ENCODE data around the gene NET1. TPM values are rescaled to one million over a fixed set of nuclear protein-coding genes. Genes with fewer than 3 reads are reported as not detected.

The NET1 gene
- total RNA-seq, 1 donor from 2014 or later, result 103 TPM

DNA sequence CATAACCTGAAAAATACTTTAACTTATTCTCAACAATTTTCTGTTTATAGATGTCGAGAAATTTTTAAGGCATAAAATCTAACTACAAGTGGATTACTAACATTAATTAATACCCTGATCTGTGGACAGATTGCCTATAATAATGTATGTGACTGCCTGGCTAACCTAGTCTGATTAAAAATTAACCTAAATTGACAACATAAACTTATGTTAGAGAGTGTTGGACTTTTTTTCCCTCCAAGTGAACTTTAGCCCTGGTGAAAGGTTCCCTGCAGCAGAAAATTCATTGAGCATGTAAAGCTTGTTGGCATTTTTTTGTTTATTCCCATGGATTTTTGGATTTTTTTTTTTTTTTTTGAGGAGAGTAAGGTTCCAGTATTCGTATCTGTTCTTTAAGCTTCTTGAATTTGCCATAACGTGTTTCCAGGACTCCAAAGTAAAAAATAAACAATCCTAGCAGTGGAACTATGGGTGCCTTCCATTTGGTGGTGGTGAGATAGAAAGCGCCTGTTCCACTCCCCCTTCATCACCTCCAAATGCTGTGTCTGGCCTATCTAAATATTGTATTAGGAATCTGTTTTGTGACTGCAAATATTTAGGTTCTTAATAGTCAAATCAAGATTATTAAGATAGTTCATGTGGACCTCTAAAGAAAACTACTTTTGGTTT lies 36.1 kb downstream of the NET1 start:
- H3K4me1 ChIP-seq, result peaks cover 16% of the 10 kb centered on the region
- no peaks in the 10 kb centered on the region for H3K9me3 ChIP-seq
- no peaks in the 10 kb centered on the region for H3K27me3 ChIP-seq
- intact Hi-C loops (cut with DNase I), result loop anchor here (10.0 kb wide), 1 partner anchor 86 kb away; no protein-coding TSS in a partner anchor
- H3K27ac ChIP-seq, result peak overlapping the region; percentile 81
- no peak for DNase-seq (ENCODE audit: extremely low spot score in 2 of 2)
- peaks cover 0 to 11% of the 10 kb centered on the region in 2 donors for H3K36me3 ChIP-seq
- peak overlapping the region; percentile 37 to 56 for H3K4me3 ChIP-seq
- TF ChIP-seq POLR2A (IDR thresholded peaks at IDR 0.05), result no peak
- TF ChIP-seq POLR2AphosphoS5 (IDR thresholded peaks at IDR 0.05; ENCODE audit: insufficient read depth in 1 of 2, low read depth in 1 of 2), result no peak
- TF ChIP-seq, protein P1, sequence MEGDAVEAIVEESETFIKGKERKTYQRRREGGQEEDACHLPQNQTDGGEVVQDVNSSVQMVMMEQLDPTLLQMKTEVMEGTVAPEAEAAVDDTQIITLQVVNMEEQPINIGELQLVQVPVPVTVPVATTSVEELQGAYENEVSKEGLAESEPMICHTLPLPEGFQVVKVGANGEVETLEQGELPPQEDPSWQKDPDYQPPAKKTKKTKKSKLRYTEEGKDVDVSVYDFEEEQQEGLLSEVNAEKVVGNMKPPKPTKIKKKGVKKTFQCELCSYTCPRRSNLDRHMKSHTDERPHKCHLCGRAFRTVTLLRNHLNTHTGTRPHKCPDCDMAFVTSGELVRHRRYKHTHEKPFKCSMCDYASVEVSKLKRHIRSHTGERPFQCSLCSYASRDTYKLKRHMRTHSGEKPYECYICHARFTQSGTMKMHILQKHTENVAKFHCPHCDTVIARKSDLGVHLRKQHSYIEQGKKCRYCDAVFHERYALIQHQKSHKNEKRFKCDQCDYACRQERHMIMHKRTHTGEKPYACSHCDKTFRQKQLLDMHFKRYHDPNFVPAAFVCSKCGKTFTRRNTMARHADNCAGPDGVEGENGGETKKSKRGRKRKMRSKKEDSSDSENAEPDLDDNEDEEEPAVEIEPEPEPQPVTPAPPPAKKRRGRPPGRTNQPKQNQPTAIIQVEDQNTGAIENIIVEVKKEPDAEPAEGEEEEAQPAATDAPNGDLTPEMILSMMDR (IDR thresholded peaks at IDR 0.05), result no peak

GRCh38 chr10:5449227-5449626 lies 36.9 kb downstream of the NET1 start:
- TF ChIP-seq POLR2AphosphoS5 (IDR thresholded peaks at IDR 0.05; ENCODE audit: insufficient read depth in 1 of 2, low read depth in 1 of 2) (no peak), POLR2A (IDR thresholded peaks at IDR 0.05) (no peak)
- TF ChIP-seq, protein P1 (IDR thresholded peaks at IDR 0.05), result no peak
- Histone ChIP-seq H3K27ac (peak overlapping the region; percentile 81), H3K27me3 (no peaks in the 10 kb centered on the region), H3K4me3 (peak overlapping the region in 1 of 2 donors; percentile 56), H3K4me1 (peaks cover 16% of the 10 kb centered on the region), H3K36me3 (peaks cover 0 to 19% of the 10 kb centered on the region in 2 donors), H3K9me3 (no peaks in the 10 kb centered on the region)
- no peak for DNase-seq (ENCODE audit: extremely low spot score in 2 of 2)
- intact Hi-C loops (cut with DNase I), result loop anchor here (10.0 kb wide), 1 partner anchor 86 kb away; no protein-coding TSS in a partner anchor

DNA sequence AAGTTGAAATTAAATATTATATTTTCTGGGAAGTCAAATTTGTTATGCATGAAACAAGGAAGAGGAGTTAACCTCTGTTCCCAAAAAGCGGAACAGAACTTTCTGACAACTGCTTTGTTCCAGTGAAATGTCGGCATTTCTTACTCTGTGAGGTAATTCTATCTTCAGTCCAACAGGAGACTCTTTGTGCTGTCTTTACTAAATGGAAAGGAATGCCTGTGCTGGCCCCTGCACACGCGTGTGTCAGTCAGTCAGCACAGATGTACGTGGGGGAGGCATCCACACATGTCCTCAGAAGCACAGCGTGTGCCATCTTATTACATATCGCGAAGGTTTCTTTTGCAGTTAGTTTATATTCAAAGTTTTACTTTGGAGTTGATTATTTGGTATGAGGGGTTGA lies 37.5 kb downstream of the NET1 start:
- Histone ChIP-seq H3K27me3 (no peaks in the 10 kb centered on the region), H3K4me1 (peaks cover 16% of the 10 kb centered on the region), H3K4me3 (peak overlapping the region; percentile 19 to 56), H3K27ac (peak overlapping the region; percentile 81), H3K36me3 (peaks cover 0 to 25% of the 10 kb centered on the region in 2 donors), H3K9me3 (no peaks in the 10 kb centered on the region)
- TF ChIP-seq POLR2AphosphoS5 (IDR thresholded peaks at IDR 0.05; ENCODE audit: insufficient read depth in 1 of 2, low read depth in 1 of 2), result peak in 1 of 2 donors; percentile 61
- no peak for TF ChIP-seq POLR2A (IDR thresholded peaks at IDR 0.05)
- TF ChIP-seq, protein P1 (IDR thresholded peaks at IDR 0.05), result no peak
- DNase-seq (ENCODE audit: extremely low spot score in 2 of 2), result no peak
- intact Hi-C loops (cut with DNase I), result loop anchor here (10.0 kb wide), 1 partner anchor 85 kb away; no protein-coding TSS in a partner anchor

- intact Hi-C loops (cut with DNase I), result no loop called here
- Histone ChIP-seq H3K36me3 (peaks cover 0 to 34% of the 10 kb centered on the region in 2 donors), H3K4me3 (peak overlapping the region in 1 of 2 donors; percentile 22), H3K4me1 (peaks cover 15% of the 10 kb centered on the region), H3K27me3 (no peaks in the 10 kb centered on the region), H3K27ac (peak overlapping the region; percentile 29), H3K9me3 (no peaks in the 10 kb centered on the region)
- DNase-seq (ENCODE audit: extremely low spot score in 2 of 2), result no peak
- no peak for TF ChIP-seq POLR2AphosphoS5 (IDR thresholded peaks at IDR 0.05; ENCODE audit: insufficient read depth in 1 of 2, low read depth in 1 of 2)
- TF ChIP-seq, protein P1 (IDR thresholded peaks at IDR 0.05), result no peak
Measured at GRCh38 chr10:5450605-5451384, 38.4 kb downstream of the NET1 start.
